ENCODE data around the gene LAT.
"Not testable (repeated sequence)": the region's sequence is repeated elsewhere in the genome, so short reads cannot be mapped to it uniquely, and the experiment has no call there.

Gene LAT

GRCh38 chr16:28984619-28985135, at the start of gene LAT:
LAT (plus strand) TSS chr16:28985052; CDS start chr16:28985418, 366 bp downstream.
- Histone ChIP-seq H3K4me3 (ENCODE audit: low read depth in 1 of 2, low read length in 2 of 2) (no peak within 1 kb of the TSS), H3K27ac (ENCODE audit: low read length) (no peak within 1 kb of the TSS), H3K36me3 (ENCODE audit: control insufficient read depth in 1 of 2, insufficient read depth in 2 of 2, low read length in 2 of 2) (peaks cover 15 to 77% of the 10 kb centered on the region in 2 donors), H3K9me3 (ENCODE audit: control insufficient read depth in 1 of 2, low read length in 2 of 2) (peaks cover 4% of the 10 kb centered on the region in 2 donors), H3K4me1 (ENCODE audit: control insufficient read depth in 1 of 2, insufficient read depth in 2 of 2, low read length in 2 of 2) (no peaks in the 10 kb centered on the region), H3K27me3 (ENCODE audit: low read depth, low read length) (no peaks in the 10 kb centered on the region)

GRCh38 chr16:28935346-28935745, 49.5 kb upstream of the LAT start:
- H3K4me1 ChIP-seq (ENCODE audit: control insufficient read depth in 1 of 2, insufficient read depth in 2 of 2, low read length in 2 of 2): peaks cover 0 to 3% of the 10 kb centered on the region in 2 donors
- H3K4me3 ChIP-seq (ENCODE audit: low read depth in 1 of 2, low read length in 2 of 2): no peak overlapping the region
- no peaks in the 10 kb centered on the region for H3K36me3 ChIP-seq (ENCODE audit: control insufficient read depth in 1 of 2, insufficient read depth in 2 of 2, low read length in 2 of 2)
- no peaks in the 10 kb centered on the region for H3K27me3 ChIP-seq (ENCODE audit: low read depth, low read length)
- H3K27ac ChIP-seq (ENCODE audit: low read length): no peak overlapping the region
- no peaks in the 10 kb centered on the region for H3K9me3 ChIP-seq (ENCODE audit: control insufficient read depth in 1 of 2, low read length in 2 of 2)

GRCh38 chr16:28935924-28936783, 48.7 kb upstream of the LAT start:
- Histone ChIP-seq H3K4me3 (ENCODE audit: low read depth in 1 of 2, low read length in 2 of 2) (peak overlapping the region; percentile 52 to 63), H3K36me3 (ENCODE audit: control insufficient read depth in 1 of 2, insufficient read depth in 2 of 2, low read length in 2 of 2) (no peaks in the 10 kb centered on the region), H3K9me3 (ENCODE audit: control insufficient read depth in 1 of 2, low read length in 2 of 2) (no peaks in the 10 kb centered on the region), H3K27ac (ENCODE audit: low read length) (no peak overlapping the region), H3K27me3 (ENCODE audit: low read depth, low read length) (no peaks in the 10 kb centered on the region), H3K4me1 (ENCODE audit: control insufficient read depth in 1 of 2, insufficient read depth in 2 of 2, low read length in 2 of 2) (peaks cover 0 to 3% of the 10 kb centered on the region in 2 donors)

- Histone ChIP-seq H3K27me3 (ENCODE audit: low read depth, low read length) (no peaks in the 10 kb centered on the region), H3K4me3 (ENCODE audit: low read depth in 1 of 2, low read length in 2 of 2) (peak overlapping the region in 1 of 2 donors; percentile 52), H3K9me3 (ENCODE audit: control insufficient read depth in 1 of 2, low read length in 2 of 2) (no peaks in the 10 kb centered on the region), H3K27ac (ENCODE audit: low read length) (no peak overlapping the region), H3K4me1 (ENCODE audit: control insufficient read depth in 1 of 2, insufficient read depth in 2 of 2, low read length in 2 of 2) (peaks cover 0 to 3% of the 10 kb centered on the region in 2 donors), H3K36me3 (ENCODE audit: control insufficient read depth in 1 of 2, insufficient read depth in 2 of 2, low read length in 2 of 2) (no peaks in the 10 kb centered on the region)
Observed at GRCh38 chr16:28936784-28937155, 48.1 kb upstream of the LAT start.

DNA sequence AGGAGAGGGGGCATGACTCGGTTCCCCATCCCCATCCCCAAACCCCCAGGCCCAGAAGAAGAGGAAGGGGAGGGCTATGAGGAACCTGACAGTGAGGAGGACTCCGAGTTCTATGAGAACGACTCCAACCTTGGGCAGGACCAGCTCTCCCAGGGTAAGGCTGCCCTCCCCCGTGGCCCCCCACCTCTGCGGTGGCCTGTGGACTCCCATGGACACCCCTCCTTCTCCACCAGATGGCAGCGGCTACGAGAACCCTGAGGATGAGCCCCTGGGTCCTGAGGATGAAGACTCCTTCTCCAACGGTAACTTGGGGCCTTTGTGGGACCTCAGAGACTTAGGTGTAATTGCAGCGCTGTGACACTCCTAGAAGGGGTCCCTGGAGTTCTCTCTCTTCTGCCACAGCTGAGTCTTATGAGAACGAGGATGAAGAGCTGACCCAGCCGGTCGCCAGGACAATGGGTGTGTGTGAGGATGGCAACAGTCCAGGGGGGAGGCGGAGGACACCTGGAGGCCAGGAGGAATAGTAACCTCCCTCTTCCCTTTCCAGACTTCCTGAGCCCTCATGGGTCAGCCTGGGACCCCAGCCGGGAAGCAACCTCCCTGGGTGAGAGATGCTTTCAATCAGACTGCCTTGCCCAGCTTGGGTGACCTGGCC, 47.5 kb upstream of the LAT start:
- H3K9me3 ChIP-seq (ENCODE audit: control insufficient read depth in 1 of 2, low read length in 2 of 2): no peaks in the 10 kb centered on the region

DNA sequence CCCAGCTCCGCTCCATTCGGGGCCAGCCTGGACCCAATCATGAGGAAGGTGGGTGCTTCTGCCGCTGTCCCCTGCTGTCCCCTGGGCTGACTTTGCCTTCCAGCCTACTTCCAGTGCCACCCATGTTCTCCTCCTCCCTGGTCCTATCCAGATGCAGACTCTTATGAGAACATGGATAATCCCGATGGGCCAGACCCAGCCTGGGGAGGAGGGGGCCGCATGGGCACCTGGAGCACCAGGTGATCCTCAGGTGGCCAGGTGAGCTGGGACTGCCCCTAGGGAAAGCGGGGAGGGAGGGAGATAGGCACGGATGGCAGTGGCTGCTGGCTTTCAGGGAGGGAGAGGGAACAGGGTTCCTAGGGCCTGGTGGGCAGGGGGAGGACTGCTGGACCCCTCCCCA, 46.1 kb upstream of the LAT start:
- no peak overlapping the region for H3K27ac ChIP-seq (ENCODE audit: low read length)
- H3K27me3 ChIP-seq (ENCODE audit: low read depth, low read length): no peaks in the 10 kb centered on the region
- peaks cover 0 to 3% of the 10 kb centered on the region in 2 donors for H3K4me1 ChIP-seq (ENCODE audit: control insufficient read depth in 1 of 2, insufficient read depth in 2 of 2, low read length in 2 of 2)
- no peaks in the 10 kb centered on the region for H3K9me3 ChIP-seq (ENCODE audit: control insufficient read depth in 1 of 2, low read length in 2 of 2)
- H3K36me3 ChIP-seq (ENCODE audit: control insufficient read depth in 1 of 2, insufficient read depth in 2 of 2, low read length in 2 of 2): no peaks in the 10 kb centered on the region
- H3K4me3 ChIP-seq (ENCODE audit: low read depth in 1 of 2, low read length in 2 of 2): no peak overlapping the region

More for the DNA sequence above, 47.5 kb upstream of the LAT start:
- no peak overlapping the region for H3K4me3 ChIP-seq (ENCODE audit: low read depth in 1 of 2, low read length in 2 of 2)
- H3K36me3 ChIP-seq (ENCODE audit: control insufficient read depth in 1 of 2, insufficient read depth in 2 of 2, low read length in 2 of 2): no peaks in the 10 kb centered on the region
- no peak overlapping the region for H3K27ac ChIP-seq (ENCODE audit: low read length)
- no peaks in the 10 kb centered on the region for H3K27me3 ChIP-seq (ENCODE audit: low read depth, low read length)
- peaks cover 0 to 3% of the 10 kb centered on the region in 2 donors for H3K4me1 ChIP-seq (ENCODE audit: control insufficient read depth in 1 of 2, insufficient read depth in 2 of 2, low read length in 2 of 2)

DNA sequence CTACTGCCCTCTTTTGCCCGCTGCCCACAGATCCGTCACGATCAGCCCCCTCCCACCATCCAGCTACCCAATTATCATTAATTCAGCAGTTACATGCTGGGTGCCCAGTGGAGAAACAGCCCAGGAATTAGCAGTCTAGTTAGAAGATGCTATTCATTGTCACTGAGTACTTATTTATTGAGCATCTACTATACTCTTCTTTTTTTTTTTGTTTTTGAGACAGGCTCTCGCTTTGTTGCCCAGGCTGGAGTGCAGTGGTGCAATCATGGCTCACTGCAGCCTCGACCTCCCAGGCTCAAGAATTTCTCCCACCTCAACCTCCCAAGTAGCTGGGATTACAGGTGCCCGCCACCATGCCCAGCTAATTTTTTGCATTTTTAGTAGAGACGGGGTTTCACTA, 45.0 kb upstream of the LAT start:
- not testable (repeated sequence) for H3K4me3 ChIP-seq (ENCODE audit: low read depth in 1 of 2, low read length in 2 of 2); H3K27me3 ChIP-seq (ENCODE audit: low read depth, low read length)

DNA sequence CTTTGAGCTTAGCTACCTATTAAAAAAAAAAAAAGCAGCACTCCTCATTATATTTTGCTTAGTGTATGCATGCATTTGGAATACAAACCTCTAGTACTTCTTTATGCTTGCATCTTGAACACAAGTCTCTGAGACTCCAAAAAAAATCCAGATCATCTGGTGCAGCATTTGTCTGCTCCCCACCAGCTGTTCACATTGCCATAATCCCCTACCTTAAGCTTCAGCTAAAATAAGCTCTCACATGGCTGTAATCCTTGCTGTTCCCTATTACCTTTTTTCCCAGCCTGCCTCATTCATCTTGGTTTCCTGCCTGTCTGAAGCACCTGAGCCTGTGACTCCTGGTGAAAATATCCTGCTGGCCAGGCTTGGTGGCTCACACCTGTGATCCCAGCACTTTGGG, 41.6 kb upstream of the LAT start:
- H3K36me3 ChIP-seq (ENCODE audit: control insufficient read depth in 1 of 2, insufficient read depth in 2 of 2, low read length in 2 of 2): no peaks in the 10 kb centered on the region
- no peaks in the 10 kb centered on the region for H3K27me3 ChIP-seq (ENCODE audit: low read depth, low read length)
- H3K4me1 ChIP-seq (ENCODE audit: control insufficient read depth in 1 of 2, insufficient read depth in 2 of 2, low read length in 2 of 2): peaks cover 0 to 10% of the 10 kb centered on the region in 2 donors
- H3K4me3 ChIP-seq (ENCODE audit: low read depth in 1 of 2, low read length in 2 of 2): no peak overlapping the region
- H3K9me3 ChIP-seq (ENCODE audit: control insufficient read depth in 1 of 2, low read length in 2 of 2): no peaks in the 10 kb centered on the region
- no peak overlapping the region for H3K27ac ChIP-seq (ENCODE audit: low read length)

More for the DNA sequence above, 45.0 kb upstream of the LAT start:
- H3K36me3 ChIP-seq (ENCODE audit: control insufficient read depth in 1 of 2, insufficient read depth in 2 of 2, low read length in 2 of 2); H3K4me1 ChIP-seq (ENCODE audit: control insufficient read depth in 1 of 2, insufficient read depth in 2 of 2, low read length in 2 of 2); H3K27ac ChIP-seq (ENCODE audit: low read length); H3K9me3 ChIP-seq (ENCODE audit: control insufficient read depth in 1 of 2, low read length in 2 of 2): not testable (repeated sequence)

DNA sequence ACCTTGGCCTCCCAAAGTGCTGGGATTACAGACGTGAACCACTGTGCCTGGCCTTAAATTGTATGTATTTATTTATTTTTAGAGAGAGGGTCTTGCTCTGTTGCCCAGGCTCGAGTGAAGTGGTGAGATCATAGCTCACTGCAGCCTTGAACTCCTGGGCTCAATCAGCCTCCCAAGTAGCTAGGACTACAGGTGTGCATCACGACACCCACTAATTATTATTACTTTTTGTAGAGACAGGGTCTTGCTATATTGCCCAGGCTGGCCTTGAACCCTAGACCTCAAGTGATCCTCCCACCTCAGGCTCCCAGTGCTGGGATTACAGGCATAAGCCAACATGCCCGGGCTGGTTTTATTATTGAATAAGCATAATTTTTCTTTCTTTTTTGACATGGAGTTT, 38.2 kb upstream of the LAT start:
- Histone ChIP-seq H3K4me3 (ENCODE audit: low read depth in 1 of 2, low read length in 2 of 2) (no peak overlapping the region), H3K9me3 (ENCODE audit: control insufficient read depth in 1 of 2, low read length in 2 of 2) (no peaks in the 10 kb centered on the region), H3K36me3 (ENCODE audit: control insufficient read depth in 1 of 2, insufficient read depth in 2 of 2, low read length in 2 of 2) (no peaks in the 10 kb centered on the region), H3K27me3 (ENCODE audit: low read depth, low read length) (no peaks in the 10 kb centered on the region), H3K27ac (ENCODE audit: low read length) (no peak overlapping the region), H3K4me1 (ENCODE audit: control insufficient read depth in 1 of 2, insufficient read depth in 2 of 2, low read length in 2 of 2) (peaks cover 0 to 15% of the 10 kb centered on the region in 2 donors)

DNA sequence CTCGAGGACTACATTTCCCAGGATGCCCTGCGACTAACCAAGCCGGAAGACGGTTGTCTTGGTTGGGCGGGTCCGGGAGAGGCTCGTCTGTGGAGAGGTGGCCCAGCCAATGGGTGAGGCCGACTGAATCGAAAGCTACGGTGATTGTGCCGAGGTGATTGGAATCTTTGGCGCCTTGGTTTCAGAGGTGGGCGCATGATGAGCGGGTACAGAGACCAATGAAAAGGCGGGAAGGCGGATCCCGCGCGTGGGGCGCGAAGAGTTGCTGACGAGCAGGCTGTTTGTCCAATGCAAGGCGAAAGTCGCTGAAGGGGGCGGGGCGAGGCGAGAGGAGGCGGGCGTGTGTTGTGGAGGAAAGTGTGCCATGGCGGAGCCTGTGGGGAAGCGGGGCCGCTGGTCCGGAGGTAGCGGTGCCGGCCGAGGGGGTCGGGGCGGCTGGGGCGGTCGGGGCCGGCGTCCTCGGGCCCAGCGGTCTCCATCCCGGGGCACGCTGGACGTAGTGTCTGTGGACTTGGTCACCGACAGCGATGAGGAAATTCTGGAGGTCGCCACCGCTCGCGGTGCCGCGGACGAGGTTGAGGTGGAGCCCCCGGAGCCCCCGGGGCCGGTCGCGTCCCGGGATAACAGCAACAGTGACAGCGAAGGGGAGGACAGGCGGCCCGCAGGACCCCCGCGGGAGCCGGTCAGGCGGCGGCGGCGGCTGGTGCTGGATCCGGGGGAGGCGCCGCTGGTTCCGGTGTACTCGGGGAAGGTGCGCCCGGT, 34.0 kb upstream of the LAT start, which contains the start of gene NFATC2IP:
Gene NFATC2IP, plus strand, starts transcription at position 290 of the 762 bp plus-strand sequence. Its CDS starts 75 bp downstream, at position 365.
- Histone ChIP-seq H3K4me1 (ENCODE audit: control insufficient read depth in 1 of 2, insufficient read depth in 2 of 2, low read length in 2 of 2) (peaks cover 0 to 15% of the 10 kb centered on the region in 2 donors), H3K4me3 (ENCODE audit: low read depth in 1 of 2, low read length in 2 of 2) (peak within 1 kb of the TSS; percentile 71 to 80), H3K36me3 (ENCODE audit: control insufficient read depth in 1 of 2, insufficient read depth in 2 of 2, low read length in 2 of 2) (peaks cover 13 to 27% of the 10 kb centered on the region in 2 donors), H3K27me3 (ENCODE audit: low read depth, low read length) (no peaks in the 10 kb centered on the region), H3K27ac (ENCODE audit: low read length) (peak within 1 kb of the TSS; percentile 23), H3K9me3 (ENCODE audit: control insufficient read depth in 1 of 2, low read length in 2 of 2) (no peaks in the 10 kb centered on the region)

Measured in muscle layer of duodenum (tissue), 2 donors.